Caco-2 (cell line): Measurements from ENCODE around the gene DOK7. TPM values are rescaled to one million over a fixed set of nuclear protein-coding genes. Genes with fewer than 3 reads are reported as not detected.

Experiments used
- BruUV-seq: library from RNA; stranded (reverse); fragments of 400-500 nt; replicated peaks from 2 replicates; lab custom pipeline; 2021; lab: Mats Ljungman, UMichigan
- CTCF ChIA-PET: fragments of 300-600 bp; sonication (Branson Sonifier 250); formaldehyde crosslinking; loops from one replicate; lab custom pipeline; 2022; ENCODE audit warnings: antibody characterized with exemption; lab: Charles Lee
- POLR2A ChIA-PET: fragments of 300-600 bp; sonication (Branson Sonifier 250); formaldehyde crosslinking; loops from one replicate; lab custom pipeline; 2022; ENCODE audit warnings: antibody characterized with exemption; lab: Charles Lee
- DNase-seq, 2 experiments: peaks; one replicate each; pipeline versions ENCODE4 v3.0.0 to v3.0.0-alpha.2; 2020 to 2022
- H3K27me3 ChIP-seq: replicated peaks from 2 replicates; pipeline ENCODE4 v1.6.0; 2011; ENCODE audit warnings: low read length; ENCODE audit not compliant: control insufficient read depth, insufficient read depth
- H3K36me3 ChIP-seq: 2 replicates; pipeline ENCODE4 v1.5.1; 2011; ENCODE audit warnings: low read length; ENCODE audit not compliant: control insufficient read depth, insufficient read depth
- H3K4me1 ChIP-seq: fragments of 250-450 bp; sonication (Bioruptor Pico); 2 replicates; pipeline ENCODE4 v1.5.1; 2020; ENCODE audit warnings: mild to moderate bottlenecking
- H3K4me3 ChIP-seq: 2 replicates; pipeline ENCODE4 v1.5.1; 2011; ENCODE audit warnings: low read depth, mild to moderate bottlenecking, control low read depth, low read length
- H3K9me3 ChIP-seq: fragments of 250-450 bp; sonication (Bioruptor Pico); 2 replicates; pipeline ENCODE4 v1.5.1; 2020; ENCODE audit warnings: mild to moderate bottlenecking, moderate library complexity
- H3K27ac Mint-ChIP-seq: one replicate; pipeline ENCODE4 v1.8.0; 2022; ENCODE audit warnings: mixed read lengths; ENCODE audit not compliant: unreplicated experiment
- H3K27me3 Mint-ChIP-seq: one replicate; pipeline ENCODE4 v1.8.0; 2022; ENCODE audit warnings: mixed read lengths; ENCODE audit not compliant: insufficient read depth, unreplicated experiment
- H3K36me3 Mint-ChIP-seq: one replicate; pipeline ENCODE4 v1.8.0; 2022; ENCODE audit warnings: mild to moderate bottlenecking, mixed read lengths; ENCODE audit not compliant: insufficient read depth, unreplicated experiment
- H3K4me1 Mint-ChIP-seq: one replicate; pipeline ENCODE4 v1.8.0; 2022; ENCODE audit warnings: low read depth, mixed read lengths; ENCODE audit not compliant: unreplicated experiment
- H3K4me3 Mint-ChIP-seq: one replicate; pipeline ENCODE4 v1.8.0; 2022; ENCODE audit warnings: mild to moderate bottlenecking, moderate library complexity, mixed read lengths; ENCODE audit not compliant: unreplicated experiment
- H3K9me3 Mint-ChIP-seq: one replicate; pipeline ENCODE4 v1.8.0; 2022; ENCODE audit warnings: mixed read lengths; ENCODE audit not compliant: unreplicated experiment
- CTCF ChIP-seq, 2 experiments: fragments of 200-600 bp in 1 of 2; IDR thresholded peaks; 1 replicate in 1 of 2; 2 replicates in 1 of 2; pipeline versions ENCODE4 v1.5.1 to v1.8.0; 2011 to 2022; ENCODE audit warnings: antibody characterized with exemption in 1 of 2, control low read depth in 1 of 2, inconsistent platforms in 1 of 2, low read depth in 1 of 2, low read length in 1 of 2, mild to moderate bottlenecking in 1 of 2, moderate library complexity in 1 of 2; ENCODE audit not compliant: insufficient read depth in 1 of 2, severe bottlenecking in 1 of 2, unreplicated experiment in 1 of 2
- intact Hi-C: fragments of 100-400 bp; cut with micrococcal nuclease; formaldehyde crosslinking; loops from one replicate; pipeline ENCODE4 v1.10.0; 2022; ENCODE audit not compliant: unreplicated experiment
- total RNA-seq: library from RNA; stranded (reverse); gene quantifications from 2 replicates; pipeline ENCODE4 v1.2.3, GENCODE V29; 2022

DOK7 gene
- total RNA-seq, 1 experiment from 2014 or later, result 0.29 TPM

- BruUV-seq, result no TSS peak
- no peaks in the 10 kb centered on the region for H3K36me3 ChIP-seq
- DNase-seq, result no peak
- intact Hi-C loops, result no loop called here
- ChIA-PET POLR2A (no interaction called here), CTCF (interaction anchor here (1.0 kb wide), 1 partner anchor 15 kb away, joined by 3 read pairs; no protein-coding TSS in a partner anchor)
- H3K4me3 ChIP-seq, result no peak overlapping the region
- peaks cover 5% of the 10 kb centered on the region for H3K36me3 Mint-ChIP-seq
- no peaks in the 10 kb centered on the region for H3K27me3 Mint-ChIP-seq
- H3K4me1 Mint-ChIP-seq, result no peaks in the 10 kb centered on the region
- H3K4me3 Mint-ChIP-seq, result no peak overlapping the region
- no peak for TF ChIP-seq CTCF (IDR thresholded peaks at IDR 0.05; ENCODE audit: insufficient read depth in 1 of 2, low read depth in 1 of 2, low read length in 1 of 2, severe bottlenecking in 1 of 2, unreplicated experiment in 1 of 2)
- no peaks in the 10 kb centered on the region for H3K9me3 Mint-ChIP-seq
- no peaks in the 10 kb centered on the region for H3K27me3 ChIP-seq
- no peaks in the 10 kb centered on the region for H3K4me1 ChIP-seq
- H3K9me3 ChIP-seq, result no peaks in the 10 kb centered on the region
- H3K27ac Mint-ChIP-seq, result no peak overlapping the region
These were observed 39.2 kb upstream of the DOK7 start for GRCh38 chr4:3423952-3424351.

GRCh38 chr4:3424522-3425095 is 38.5 kb upstream of the DOK7 start:
- peaks cover 5% of the 10 kb centered on the region for H3K36me3 Mint-ChIP-seq

GRCh38 chr4:3426465-3427133 is 36.5 kb upstream of the DOK7 start:
- CTCF ChIA-PET, result no interaction called here
- intact Hi-C loops, result no loop called here

More at GRCh38 chr4:3424522-3425095, 38.5 kb upstream of the DOK7 start:
- H3K27ac Mint-ChIP-seq, result no peak overlapping the region
- no peaks in the 10 kb centered on the region for H3K9me3 ChIP-seq
- ChIA-PET CTCF (interaction anchor here (1.0 kb wide), 1 partner anchor 14 kb away, joined by 3 read pairs; no protein-coding TSS in a partner anchor), POLR2A (no interaction called here)
- intact Hi-C loops, result no loop called here
- H3K27me3 ChIP-seq, result no peaks in the 10 kb centered on the region
- BruUV-seq, result no TSS peak
- H3K9me3 Mint-ChIP-seq, result no peaks in the 10 kb centered on the region
- no peak for TF ChIP-seq CTCF (IDR thresholded peaks at IDR 0.05; ENCODE audit: insufficient read depth in 1 of 2, low read depth in 1 of 2, low read length in 1 of 2, severe bottlenecking in 1 of 2, unreplicated experiment in 1 of 2)
- H3K36me3 ChIP-seq, result no peaks in the 10 kb centered on the region
- no peaks in the 10 kb centered on the region for H3K4me1 ChIP-seq
- H3K4me3 ChIP-seq, result no peak overlapping the region
- H3K4me3 Mint-ChIP-seq, result no peak overlapping the region
- no peaks in the 10 kb centered on the region for H3K4me1 Mint-ChIP-seq
- no peak for DNase-seq
- H3K27me3 Mint-ChIP-seq, result no peaks in the 10 kb centered on the region

More at GRCh38 chr4:3426465-3427133, 36.5 kb upstream of the DOK7 start:
- H3K4me3 ChIP-seq, result no peak overlapping the region
- Mint-ChIP-seq H3K9me3 (no peaks in the 10 kb centered on the region), H3K4me1 (no peaks in the 10 kb centered on the region), H3K27ac (no peak overlapping the region), H3K36me3 (peaks cover 5% of the 10 kb centered on the region), H3K4me3 (no peak overlapping the region), H3K27me3 (no peaks in the 10 kb centered on the region)
- no peaks in the 10 kb centered on the region for H3K36me3 ChIP-seq
- no TSS peak for BruUV-seq
- no peaks in the 10 kb centered on the region for H3K4me1 ChIP-seq
- no peaks in the 10 kb centered on the region for H3K27me3 ChIP-seq
- POLR2A ChIA-PET, result no interaction called here
- H3K9me3 ChIP-seq, result no peaks in the 10 kb centered on the region
- no peak for TF ChIP-seq CTCF (IDR thresholded peaks at IDR 0.05; ENCODE audit: insufficient read depth in 1 of 2, low read depth in 1 of 2, low read length in 1 of 2, severe bottlenecking in 1 of 2, unreplicated experiment in 1 of 2)
- DNase-seq, result no peak
